Mucosa of rectum (tissue), 2 donors: ENCODE measurements around the gene ERRFI1.
A peak's percentile ranks its signal among the peaks of the same experiment; 100 is the strongest.
"Not testable (repeated sequence)": the region's sequence is repeated elsewhere in the genome, so short reads cannot be mapped to it uniquely, and the experiment has no call there.

Experiments used
- H3K27ac ChIP-seq, 2 donors: one replicate each; pipeline ENCODE4 v1.7.0; 2013; ENCODE audit warnings: inconsistent platforms in 2 of 2, low read depth in 2 of 2, low read length in 2 of 2
- H3K27me3 ChIP-seq, 2 donors: one replicate each; pipeline ENCODE4 v1.7.0; 2013; ENCODE audit warnings: low read length in 2 of 2; ENCODE audit not compliant: control insufficient read depth in 2 of 2, insufficient read depth in 2 of 2
- H3K36me3 ChIP-seq, 2 donors: one replicate each; pipeline ENCODE4 v1.7.0; 2013; ENCODE audit warnings: low read length in 2 of 2; ENCODE audit not compliant: control insufficient read depth in 2 of 2, insufficient read depth in 2 of 2
- H3K4me1 ChIP-seq, 2 donors: one replicate each; pipeline ENCODE4 v1.7.0; 2013; ENCODE audit warnings: low read length in 2 of 2, mild to moderate bottlenecking in 1 of 2; ENCODE audit not compliant: control insufficient read depth in 2 of 2, insufficient read depth in 2 of 2
- H3K4me3 ChIP-seq, 2 donors: one replicate each; pipeline ENCODE4 v1.7.0; 2013; ENCODE audit warnings: low read length in 2 of 2
- H3K9ac ChIP-seq, 2 donors: one replicate each; pipeline ENCODE4 v1.7.0; 2013; ENCODE audit warnings: low read length in 2 of 2, low read depth in 1 of 2, mild to moderate bottlenecking in 1 of 2
- H3K9me3 ChIP-seq, 2 donors: one replicate each; pipeline ENCODE4 v1.7.0; 2013; ENCODE audit warnings: low read length in 2 of 2; ENCODE audit not compliant: control insufficient read depth in 2 of 2
- donor health status: healthy.
- donor health status: Normal muscosa, but diverticular disease.

ERRFI1 gene

DNA sequence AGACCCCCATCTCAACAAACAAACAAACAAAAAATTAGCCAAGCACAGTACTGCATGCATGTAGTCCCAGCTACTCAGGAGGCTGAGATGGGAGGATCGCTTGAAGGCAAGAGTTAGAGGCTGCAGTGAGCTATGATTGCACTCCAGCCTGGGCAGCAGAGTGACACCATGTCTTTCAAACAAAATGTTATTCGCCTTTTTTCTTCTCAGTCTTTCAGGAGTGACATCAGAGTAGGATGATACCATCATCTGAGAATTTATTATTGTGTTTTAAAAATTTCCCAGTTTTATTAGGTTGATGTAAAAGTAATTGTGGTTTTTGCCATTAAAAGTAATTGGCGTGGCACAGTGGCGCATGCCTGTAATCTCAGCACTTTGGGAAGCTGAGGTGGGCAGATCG, 53.8 kb downstream of the ERRFI1 start:
- Histone ChIP-seq H3K9ac (no peak overlapping the region), H3K4me3 (no peak overlapping the region), H3K9me3 (no peaks in the 10 kb centered on the region), H3K27me3 (no peaks in the 10 kb centered on the region), H3K27ac (no peak overlapping the region), H3K36me3 (peaks cover 35 to 44% of the 10 kb centered on the region in 2 donors), H3K4me1 (no peaks in the 10 kb centered on the region)

DNA sequence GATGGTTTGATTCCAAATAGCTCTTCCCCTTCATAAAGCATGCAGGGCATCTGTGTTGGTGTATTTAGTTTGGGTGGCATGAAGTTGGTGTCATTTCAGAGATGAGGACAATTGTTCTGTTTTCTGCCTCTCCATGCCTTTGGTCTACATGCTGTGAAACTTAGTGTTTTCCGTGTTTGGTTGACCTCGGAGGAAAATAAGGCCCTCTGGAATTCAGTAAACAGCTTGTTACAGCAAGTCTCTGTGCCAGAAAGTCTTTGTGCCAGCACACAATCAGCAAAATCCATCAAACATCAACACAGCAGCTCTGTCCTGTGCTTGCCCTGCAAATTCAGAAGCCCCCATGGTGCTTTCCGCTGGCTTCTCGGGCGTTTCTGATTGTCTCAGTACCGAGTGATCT, 55.1 kb downstream of the ERRFI1 start:
- Histone ChIP-seq H3K9me3 (no peaks in the 10 kb centered on the region), H3K4me1 (no peaks in the 10 kb centered on the region), H3K4me3 (no peak overlapping the region), H3K36me3 (peaks cover 36 to 52% of the 10 kb centered on the region in 2 donors), H3K27ac (no peak overlapping the region), H3K27me3 (no peaks in the 10 kb centered on the region), H3K9ac (no peak overlapping the region)

DNA sequence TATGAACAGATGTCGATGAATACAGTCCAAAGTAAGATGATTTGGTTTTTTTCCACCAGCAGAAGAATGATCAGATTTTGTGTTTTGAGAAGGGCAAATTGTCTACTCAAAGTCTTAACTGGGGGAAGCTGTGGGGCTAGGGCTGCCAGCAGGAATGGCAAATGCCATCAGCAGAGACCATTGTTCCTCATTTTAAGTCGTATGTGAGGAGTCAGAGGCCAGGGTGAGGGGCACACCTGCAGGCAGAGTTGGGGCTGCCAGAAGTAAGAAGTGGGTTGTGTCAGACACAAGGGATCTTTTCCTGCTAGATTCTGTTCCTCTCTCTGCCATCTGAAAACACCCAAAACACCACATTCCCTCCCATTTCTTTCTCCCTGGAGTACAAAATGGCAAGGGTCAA, 55.9 kb downstream of the ERRFI1 start:
- no peaks in the 10 kb centered on the region for H3K4me1 ChIP-seq
- peaks cover 41 to 58% of the 10 kb centered on the region in 2 donors for H3K36me3 ChIP-seq
- no peak overlapping the region for H3K4me3 ChIP-seq
- no peak overlapping the region for H3K27ac ChIP-seq
- H3K27me3 ChIP-seq, result no peaks in the 10 kb centered on the region
- H3K9me3 ChIP-seq, result no peaks in the 10 kb centered on the region
- H3K9ac ChIP-seq, result no peak overlapping the region

DNA sequence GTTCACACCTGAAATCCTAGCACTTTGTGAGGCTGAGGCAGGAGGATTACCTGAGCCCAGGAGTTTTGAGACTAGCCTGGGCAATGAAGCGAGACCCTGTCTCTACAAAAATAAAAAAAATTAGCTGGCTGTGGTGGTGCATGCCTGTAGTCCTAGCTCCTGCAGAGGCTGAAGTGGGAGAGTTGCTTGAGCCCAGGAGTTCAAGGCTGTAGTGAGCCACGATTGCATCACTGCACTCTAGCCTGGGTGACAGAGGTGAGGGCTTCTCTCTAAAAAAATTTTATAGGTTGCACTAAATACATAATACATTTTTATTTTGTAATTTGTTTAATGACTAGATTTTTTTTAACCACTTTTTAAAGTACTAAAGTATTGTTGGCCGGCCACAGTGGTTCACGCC, 58.5 kb downstream of the ERRFI1 start:
- H3K27ac ChIP-seq, result no peak overlapping the region
- peaks cover 52 to 62% of the 10 kb centered on the region in 2 donors for H3K36me3 ChIP-seq
- H3K4me1 ChIP-seq, result peaks cover 0 to under 1% of the 10 kb centered on the region in 2 donors
- H3K4me3 ChIP-seq, result no peak overlapping the region
- no peaks in the 10 kb centered on the region for H3K9me3 ChIP-seq
- no peak overlapping the region for H3K9ac ChIP-seq
- no peaks in the 10 kb centered on the region for H3K27me3 ChIP-seq

DNA sequence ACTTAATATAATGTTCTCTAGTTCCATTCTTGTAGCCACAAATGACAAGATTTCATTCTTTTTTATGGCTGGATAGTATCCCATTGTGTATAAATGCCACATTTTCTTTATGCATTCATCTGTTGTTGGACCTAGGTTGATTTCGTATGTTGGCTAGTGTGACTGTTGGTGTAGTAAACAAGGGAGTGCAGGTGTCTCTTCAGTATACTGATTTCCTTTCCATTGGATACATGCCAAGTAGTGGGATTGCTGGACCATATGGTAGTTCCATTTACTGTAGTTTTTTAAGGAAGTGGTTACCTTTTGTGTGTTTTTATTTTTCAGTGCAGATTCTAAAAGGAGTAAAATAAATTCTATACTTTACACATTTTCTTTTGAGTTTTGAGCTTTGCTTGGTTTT, 58.9 kb downstream of the ERRFI1 start:
- Histone ChIP-seq H3K9me3 (no peaks in the 10 kb centered on the region), H3K36me3 (peaks cover 49 to 60% of the 10 kb centered on the region in 2 donors), H3K4me3 (no peak overlapping the region), H3K27ac (no peak overlapping the region), H3K4me1 (peaks cover 5% of the 10 kb centered on the region in 2 donors), H3K27me3 (no peaks in the 10 kb centered on the region), H3K9ac (no peak overlapping the region)

DNA sequence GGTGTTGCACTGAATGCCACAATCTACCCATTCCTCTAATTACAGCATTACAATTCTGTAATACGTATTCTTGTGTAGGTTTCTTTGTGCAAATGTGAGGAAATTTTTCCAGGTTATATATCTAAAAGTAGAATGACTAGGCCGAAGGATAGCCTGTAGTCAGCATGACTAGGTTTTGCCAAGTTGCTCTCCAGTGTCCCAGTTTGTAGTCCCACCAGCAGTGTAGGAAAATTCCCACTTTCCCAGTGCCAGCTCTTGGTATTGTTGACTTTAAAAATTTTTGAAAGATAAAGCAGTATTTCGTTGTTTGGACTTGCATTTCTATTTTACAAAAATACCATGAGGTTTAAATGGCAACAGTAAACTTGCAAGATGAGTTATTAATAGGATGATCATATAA, 61.6 kb downstream of the ERRFI1 start:
- Histone ChIP-seq H3K4me3 (no peak overlapping the region), H3K27ac (no peak overlapping the region), H3K9me3 (no peaks in the 10 kb centered on the region), H3K9ac (no peak overlapping the region), H3K4me1 (peaks cover 10 to 13% of the 10 kb centered on the region in 2 donors), H3K36me3 (peaks cover 32 to 40% of the 10 kb centered on the region in 2 donors), H3K27me3 (no peaks in the 10 kb centered on the region)

DNA sequence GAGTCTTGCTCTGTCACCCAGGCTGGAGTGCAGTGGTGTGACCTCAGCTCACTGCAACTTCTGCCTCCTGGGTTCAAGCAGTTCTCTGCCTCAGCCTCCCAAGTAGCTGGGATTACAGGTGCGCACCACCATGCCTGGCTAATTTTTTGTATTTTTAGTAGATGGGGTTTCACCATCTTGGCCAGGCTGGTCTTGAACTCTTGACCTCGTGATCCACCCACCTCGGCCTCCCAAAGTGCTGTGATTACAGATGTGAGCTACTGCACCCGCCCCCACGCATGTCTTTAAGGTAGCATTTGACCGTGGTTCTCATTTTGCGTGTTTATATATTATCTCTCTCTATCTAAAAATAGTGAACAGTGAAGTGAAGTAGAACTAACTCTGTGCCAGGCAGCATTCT, 62.3 kb downstream of the ERRFI1 start:
- Histone ChIP-seq H3K4me1 (peaks cover 10 to 13% of the 10 kb centered on the region in 2 donors), H3K36me3 (peaks cover 29 to 38% of the 10 kb centered on the region in 2 donors)
- H3K9ac ChIP-seq, H3K9me3 ChIP-seq, H3K27me3 ChIP-seq, H3K4me3 ChIP-seq, H3K27ac ChIP-seq: not testable (repeated sequence)

DNA sequence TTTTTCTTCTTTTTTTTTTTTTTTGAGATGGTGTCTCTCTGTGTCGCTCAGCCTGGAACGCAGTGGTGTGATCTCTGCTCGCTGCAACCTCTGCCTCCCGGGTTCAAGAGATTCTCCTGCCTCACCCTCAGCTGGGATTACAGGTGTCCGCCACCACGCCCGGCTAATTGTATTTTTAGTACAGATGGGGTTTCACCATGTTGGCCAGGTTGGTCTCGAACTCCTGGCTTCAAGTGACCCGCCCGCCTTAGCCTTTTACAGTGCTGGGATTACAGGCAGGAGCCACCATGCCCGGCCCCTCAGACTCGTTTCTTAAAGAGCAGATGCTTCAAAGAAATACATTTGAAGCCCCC, 62.8 kb downstream of the ERRFI1 start:
- H3K27ac ChIP-seq, H3K4me3 ChIP-seq, H3K9ac ChIP-seq, H3K27me3 ChIP-seq, H3K9me3 ChIP-seq: not testable (repeated sequence)
- peaks cover 10 to 13% of the 10 kb centered on the region in 2 donors for H3K4me1 ChIP-seq
- H3K36me3 ChIP-seq, result peaks cover 26 to 33% of the 10 kb centered on the region in 2 donors

DNA sequence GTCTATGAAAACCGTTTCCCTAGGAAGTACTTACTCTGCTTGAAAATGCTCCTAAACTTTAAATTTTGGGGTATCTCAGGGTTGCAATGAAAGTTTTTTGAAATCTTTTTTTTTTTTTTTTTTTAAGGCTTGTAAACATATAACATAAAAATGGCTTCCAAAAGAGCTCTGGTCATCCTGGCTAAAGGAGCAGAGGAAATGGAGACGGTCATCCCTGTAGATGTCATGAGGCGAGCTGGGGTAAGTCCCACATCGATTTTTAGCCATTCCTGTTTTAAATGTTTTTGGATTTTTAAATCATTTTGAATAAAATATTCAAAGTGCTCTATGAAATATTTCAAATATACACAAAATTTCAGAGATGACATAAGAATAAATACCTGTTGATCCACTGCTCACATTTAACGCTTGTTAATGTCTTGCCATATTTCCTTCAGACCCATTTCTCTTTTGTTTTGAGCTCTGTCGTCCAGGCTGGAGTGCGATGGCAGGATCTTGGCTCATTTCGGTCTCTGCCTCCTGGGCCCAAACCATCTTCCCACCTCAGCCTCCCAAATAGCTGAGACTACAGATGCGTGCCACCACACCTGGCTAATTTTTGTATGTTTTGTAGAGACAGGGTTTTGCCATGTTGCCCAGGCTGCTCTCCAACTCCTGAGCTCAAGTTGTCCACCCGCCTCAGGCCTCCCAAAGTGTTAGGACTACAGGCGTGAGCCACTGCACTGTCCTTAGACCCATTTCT, 63.3 kb downstream of the ERRFI1 start:
- H3K36me3 ChIP-seq, result peaks cover 26 to 31% of the 10 kb centered on the region in 2 donors
- H3K27me3 ChIP-seq, result no peaks in the 10 kb centered on the region
- H3K9ac ChIP-seq, result peak overlapping the region; percentile 83 to 92
- H3K4me3 ChIP-seq, result peak overlapping the region; percentile 94
- peaks cover 10 to 13% of the 10 kb centered on the region in 2 donors for H3K4me1 ChIP-seq
- H3K27ac ChIP-seq, result no peak overlapping the region
- H3K9me3 ChIP-seq, result no peaks in the 10 kb centered on the region

DNA sequence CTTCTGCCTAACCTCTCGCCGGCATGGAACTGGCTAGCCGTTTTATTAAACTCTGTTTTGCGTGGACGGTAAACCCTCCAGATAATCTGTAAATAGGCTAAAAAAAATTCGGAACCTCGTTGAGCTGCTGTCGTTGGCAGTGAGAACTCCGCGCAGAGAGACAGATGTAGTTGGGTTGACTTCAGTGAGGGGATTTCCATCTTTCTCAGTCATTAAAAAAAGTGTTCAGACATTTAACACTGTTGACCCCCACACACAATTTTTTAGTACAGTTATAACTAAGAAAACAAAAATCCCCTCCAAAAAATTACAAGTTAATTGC, 64.1 kb downstream of the ERRFI1 start:
- Histone ChIP-seq H3K36me3 (peaks cover 24 to 26% of the 10 kb centered on the region in 2 donors), H3K9ac (peak overlapping the region; percentile 83 to 92), H3K27ac (peak overlapping the region; percentile 89 to 96), H3K9me3 (no peaks in the 10 kb centered on the region), H3K4me1 (peaks cover 10 to 13% of the 10 kb centered on the region in 2 donors), H3K27me3 (no peaks in the 10 kb centered on the region), H3K4me3 (peak overlapping the region; percentile 94)
